ENCODE data around the gene TMEM143.
"Not testable (repeated sequence)": the region's sequence is repeated elsewhere in the genome, so short reads cannot be mapped to it uniquely, and the experiment has no call there.

The TMEM143 gene

GRCh38 chr19:48292798-48293197 lies 70.9 kb downstream of the TMEM143 start:
- DNase-seq (ENCODE audit: low read depth) = peak; percentile 87

GRCh38 chr19:48291489-48291815 lies 72.3 kb downstream of the TMEM143 start:
- not testable (repeated sequence) for DNase-seq (ENCODE audit: low read depth)

GRCh38 chr19:48290771-48291488 lies 72.8 kb downstream of the TMEM143 start:
- peak; percentile 83 for DNase-seq (ENCODE audit: low read depth)

GRCh38 chr19:48290401-48290770 lies 73.4 kb downstream of the TMEM143 start:
- peak; percentile 77 for DNase-seq (ENCODE audit: low read depth)

GRCh38 chr19:48287748-48288147 lies 76.0 kb downstream of the TMEM143 start:
- DNase-seq (ENCODE audit: low read depth) = no peak

GRCh38 chr19:48284896-48285295 lies 78.8 kb downstream of the TMEM143 start:
- peak; percentile 87 for DNase-seq (ENCODE audit: low read depth)

- DNase-seq (ENCODE audit: low read depth) = peak; percentile 97
Observed at GRCh38 chr19:48283908-48284307, 79.8 kb downstream of the TMEM143 start.

Data from EH (cell line).